ENCODE measurements around the gene BAZ1B.
A peak's percentile ranks its signal among the peaks of the same experiment; 100 is the strongest.
"Not testable (repeated sequence)": the region's sequence is repeated elsewhere in the genome, so short reads cannot be mapped to it uniquely, and the experiment has no call there.

Gene BAZ1B

DNA sequence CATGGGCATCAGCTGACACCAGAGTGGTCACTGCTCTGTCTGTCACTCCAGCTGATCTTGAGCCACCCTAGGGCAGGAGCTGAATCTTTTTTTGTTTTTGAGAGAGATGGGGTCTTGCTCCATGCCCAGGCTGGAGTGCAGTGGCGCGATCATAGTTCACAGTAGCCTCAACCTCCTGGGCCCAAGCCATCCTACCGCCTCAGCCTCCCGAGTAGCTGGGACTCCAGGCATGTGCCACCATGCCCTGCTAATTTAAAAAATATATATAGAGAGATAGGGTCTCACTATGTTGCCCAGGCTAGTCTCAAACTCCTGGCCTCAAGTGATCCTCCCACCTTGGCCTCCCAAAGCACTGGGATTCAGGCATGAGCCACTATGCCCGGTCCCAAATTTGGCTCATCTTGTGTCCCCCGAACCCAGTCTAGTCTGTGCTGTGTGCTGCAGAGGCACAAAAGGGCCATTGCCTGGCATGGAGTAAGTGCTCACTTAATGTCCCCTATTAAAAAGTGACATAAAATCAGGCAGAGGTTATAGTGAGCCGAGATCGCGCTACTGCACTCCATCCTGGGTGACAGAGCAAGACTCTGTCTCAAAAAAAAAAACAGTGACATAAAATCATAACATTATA is 96.6 kb downstream of the BAZ1B start:
- TF ChIP-seq, protein P1, sequence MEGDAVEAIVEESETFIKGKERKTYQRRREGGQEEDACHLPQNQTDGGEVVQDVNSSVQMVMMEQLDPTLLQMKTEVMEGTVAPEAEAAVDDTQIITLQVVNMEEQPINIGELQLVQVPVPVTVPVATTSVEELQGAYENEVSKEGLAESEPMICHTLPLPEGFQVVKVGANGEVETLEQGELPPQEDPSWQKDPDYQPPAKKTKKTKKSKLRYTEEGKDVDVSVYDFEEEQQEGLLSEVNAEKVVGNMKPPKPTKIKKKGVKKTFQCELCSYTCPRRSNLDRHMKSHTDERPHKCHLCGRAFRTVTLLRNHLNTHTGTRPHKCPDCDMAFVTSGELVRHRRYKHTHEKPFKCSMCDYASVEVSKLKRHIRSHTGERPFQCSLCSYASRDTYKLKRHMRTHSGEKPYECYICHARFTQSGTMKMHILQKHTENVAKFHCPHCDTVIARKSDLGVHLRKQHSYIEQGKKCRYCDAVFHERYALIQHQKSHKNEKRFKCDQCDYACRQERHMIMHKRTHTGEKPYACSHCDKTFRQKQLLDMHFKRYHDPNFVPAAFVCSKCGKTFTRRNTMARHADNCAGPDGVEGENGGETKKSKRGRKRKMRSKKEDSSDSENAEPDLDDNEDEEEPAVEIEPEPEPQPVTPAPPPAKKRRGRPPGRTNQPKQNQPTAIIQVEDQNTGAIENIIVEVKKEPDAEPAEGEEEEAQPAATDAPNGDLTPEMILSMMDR (IDR thresholded peaks at IDR 0.05; ENCODE audit: low read depth, low read length, missing control alignments), result no peak
- no peak for DNase-seq (ENCODE audit: extremely low read depth, low read depth)
- H3K4me3 ChIP-seq (replicated peaks; ENCODE audit: low read depth, low read length), result no peak overlapping the region

GRCh38 chr7:73424489-73424885 is 97.6 kb downstream of the BAZ1B start:
- TF ChIP-seq, protein P1 (IDR thresholded peaks at IDR 0.05; ENCODE audit: low read depth, low read length, missing control alignments), result no peak
- no peak overlapping the region for H3K4me3 ChIP-seq (replicated peaks; ENCODE audit: low read depth, low read length)
- no peak for DNase-seq (ENCODE audit: extremely low read depth, low read depth)

DNA sequence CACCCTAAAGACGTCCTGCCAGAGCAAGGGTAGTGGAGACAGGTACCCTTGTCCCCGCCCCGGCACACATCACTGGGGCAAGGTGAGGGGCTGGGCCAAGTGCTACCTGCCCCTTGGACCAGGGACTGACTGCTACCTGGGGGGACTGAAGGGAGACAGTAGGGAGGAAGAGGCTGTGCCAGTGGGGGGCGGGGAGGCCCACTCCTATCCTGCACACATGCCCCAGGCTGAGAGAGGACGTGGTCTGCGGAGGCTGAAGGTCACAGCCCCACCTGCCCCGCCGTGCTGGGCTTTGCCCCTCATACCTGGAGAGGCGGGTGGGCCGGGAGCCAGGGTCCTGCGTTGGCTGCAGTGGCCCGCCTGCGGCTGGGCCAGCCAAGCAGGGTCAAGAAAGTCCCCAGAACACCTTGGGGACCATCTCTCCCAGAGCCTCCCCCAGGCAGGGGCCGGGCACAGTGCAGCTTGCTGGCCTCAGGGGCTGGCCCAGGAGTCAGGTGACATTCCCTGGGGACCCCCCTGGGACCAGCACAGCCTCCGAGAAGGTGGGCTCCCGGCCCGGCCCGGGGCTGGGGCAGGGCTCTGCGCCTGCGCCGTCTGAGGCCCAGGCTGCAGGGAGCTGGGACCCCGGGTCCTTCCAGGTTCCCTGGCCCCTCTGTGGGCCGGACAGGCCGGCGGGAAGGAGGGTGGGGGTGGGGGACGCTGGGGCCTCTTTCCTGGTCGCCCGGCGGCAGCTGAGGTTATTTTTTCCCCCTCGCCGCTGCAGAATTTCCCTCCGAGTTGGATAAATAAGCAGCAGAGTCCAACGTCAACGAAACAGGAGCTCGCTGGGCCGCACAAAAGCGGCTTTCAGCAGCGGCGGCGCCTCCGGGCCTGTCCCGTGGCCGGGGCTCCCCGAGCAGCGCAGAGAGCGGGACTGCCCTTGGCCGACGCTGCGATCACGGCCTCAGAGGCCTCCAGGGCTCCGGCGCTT is 98.3 kb downstream of the BAZ1B start:
- no peak overlapping the region for H3K4me3 ChIP-seq (replicated peaks; ENCODE audit: low read depth, low read length)
- DNase-seq (ENCODE audit: extremely low read depth, low read depth), result no peak
- TF ChIP-seq, protein P1 (IDR thresholded peaks at IDR 0.05; ENCODE audit: low read depth, low read length, missing control alignments), result no peak

GRCh38 chr7:73420610-73421009 is 101.5 kb downstream of the BAZ1B start:
- DNase-seq (ENCODE audit: extremely low read depth, low read depth); H3K4me3 ChIP-seq (replicated peaks; ENCODE audit: low read depth, low read length): not testable (repeated sequence)

- not testable (repeated sequence) for DNase-seq (ENCODE audit: extremely low read depth, low read depth)
Measured at GRCh38 chr7:73420016-73420415, 102.1 kb downstream of the BAZ1B start.

DNA sequence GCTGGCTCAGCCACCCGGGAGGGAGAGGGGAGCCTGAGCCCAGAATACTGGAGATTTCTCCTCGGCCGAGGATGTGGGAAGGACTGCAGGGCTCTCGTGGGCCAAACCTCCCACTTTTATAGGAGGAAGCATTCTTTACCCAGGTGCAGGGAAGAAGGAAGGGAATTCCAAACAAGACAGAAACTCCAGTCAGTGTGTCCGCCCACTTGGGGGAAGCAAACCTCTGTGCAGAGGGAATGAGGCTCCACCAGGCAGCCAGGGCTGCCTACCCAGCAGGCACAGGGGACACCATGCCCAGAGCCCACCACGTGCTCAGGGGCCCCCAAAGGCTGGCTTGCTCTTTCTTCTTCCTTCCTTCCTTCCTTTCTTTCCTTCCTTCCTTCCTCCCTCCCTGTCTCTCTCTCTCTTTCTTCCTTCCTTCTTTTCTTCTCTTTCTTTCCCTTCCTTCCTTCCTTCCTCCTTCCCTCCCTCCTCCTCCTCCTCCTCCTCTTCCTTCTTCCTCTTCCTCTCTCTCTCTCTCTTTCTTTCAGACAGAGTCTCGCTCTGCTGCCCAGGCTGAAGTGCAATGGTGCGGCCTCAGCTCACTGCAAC is 103.9 kb downstream of the BAZ1B start:
- H3K4me3 ChIP-seq (replicated peaks; ENCODE audit: low read depth, low read length), result no peak overlapping the region
- TF ChIP-seq, protein P1 (IDR thresholded peaks at IDR 0.05; ENCODE audit: low read depth, low read length, missing control alignments), result no peak

More at GRCh38 chr7:73420016-73420415, 102.1 kb downstream of the BAZ1B start:
- H3K4me3 ChIP-seq (replicated peaks; ENCODE audit: low read depth, low read length), result not testable (repeated sequence)

GRCh38 chr7:73410541-73411131 is 111.5 kb downstream of the BAZ1B start:
- DNase-seq (ENCODE audit: extremely low read depth, low read depth); H3K4me3 ChIP-seq (replicated peaks; ENCODE audit: low read depth, low read length): not testable (repeated sequence)

More for the DNA sequence above, 103.9 kb downstream of the BAZ1B start:
- no peak for DNase-seq (ENCODE audit: extremely low read depth, low read depth)

- H3K4me3 ChIP-seq (replicated peaks; ENCODE audit: low read depth, low read length); DNase-seq (ENCODE audit: extremely low read depth, low read depth): not testable (repeated sequence)
Measured at GRCh38 chr7:73404860-73405259, 117.2 kb downstream of the BAZ1B start.

DNA sequence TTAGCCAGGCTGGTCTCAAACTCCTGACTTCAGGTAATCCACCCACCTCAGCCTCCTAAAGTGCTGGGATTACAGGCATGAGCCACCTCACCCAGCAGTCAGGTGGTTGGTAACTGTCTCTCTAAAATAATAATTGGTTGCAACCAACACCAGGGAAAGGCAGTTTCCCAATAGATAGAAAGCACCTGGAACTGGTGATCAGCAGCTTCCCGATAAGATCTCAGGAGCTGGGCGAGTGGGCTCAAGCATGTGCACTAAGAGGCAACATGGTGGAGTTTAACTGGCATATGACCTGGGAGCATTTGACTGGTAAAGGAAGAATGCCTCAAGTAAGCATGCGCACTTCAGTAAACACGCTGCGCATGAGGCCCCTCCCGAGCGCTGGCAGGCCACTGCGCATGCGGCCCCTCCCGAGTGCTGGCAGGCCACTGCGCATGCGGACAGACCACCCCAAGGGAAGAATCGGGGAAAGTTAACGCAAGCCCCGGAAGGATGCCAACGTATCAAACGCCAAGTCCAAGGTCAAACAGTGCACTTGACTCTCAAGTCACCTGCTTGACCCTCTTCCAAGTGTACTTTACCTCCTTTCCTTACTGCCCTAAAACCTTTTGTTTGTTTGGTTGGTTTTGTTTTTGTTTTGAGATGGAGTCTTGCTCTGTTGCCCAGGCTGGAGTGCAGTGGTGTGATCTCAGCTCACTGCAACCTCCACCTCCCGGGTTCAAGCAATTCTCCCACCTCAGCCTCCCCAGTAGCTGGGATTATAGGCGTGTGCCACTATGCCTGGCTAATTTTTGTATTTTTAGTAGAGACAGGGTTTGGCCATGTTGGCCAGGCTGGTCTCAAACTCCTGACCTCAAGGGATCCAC is 122.7 kb downstream of the BAZ1B start:
- DNase-seq (ENCODE audit: extremely low read depth, low read depth), result peak; percentile 53
- H3K4me3 ChIP-seq (replicated peaks; ENCODE audit: low read depth, low read length), result not testable (repeated sequence)

Measured in HFF-Myc (cell line).